GM18517 (cell line): Measurements from ENCODE around the gene AOAH.

ENCODE experiments used
- ATAC-seq: cut with Tn5 transposase; IDR thresholded peaks from one replicate; pipeline ENCODE4 v1.9.1; 2021; ENCODE audit warnings: mild to moderate bottlenecking, moderate library complexity; ENCODE audit not compliant: unreplicated experiment

AOAH gene, protein sequence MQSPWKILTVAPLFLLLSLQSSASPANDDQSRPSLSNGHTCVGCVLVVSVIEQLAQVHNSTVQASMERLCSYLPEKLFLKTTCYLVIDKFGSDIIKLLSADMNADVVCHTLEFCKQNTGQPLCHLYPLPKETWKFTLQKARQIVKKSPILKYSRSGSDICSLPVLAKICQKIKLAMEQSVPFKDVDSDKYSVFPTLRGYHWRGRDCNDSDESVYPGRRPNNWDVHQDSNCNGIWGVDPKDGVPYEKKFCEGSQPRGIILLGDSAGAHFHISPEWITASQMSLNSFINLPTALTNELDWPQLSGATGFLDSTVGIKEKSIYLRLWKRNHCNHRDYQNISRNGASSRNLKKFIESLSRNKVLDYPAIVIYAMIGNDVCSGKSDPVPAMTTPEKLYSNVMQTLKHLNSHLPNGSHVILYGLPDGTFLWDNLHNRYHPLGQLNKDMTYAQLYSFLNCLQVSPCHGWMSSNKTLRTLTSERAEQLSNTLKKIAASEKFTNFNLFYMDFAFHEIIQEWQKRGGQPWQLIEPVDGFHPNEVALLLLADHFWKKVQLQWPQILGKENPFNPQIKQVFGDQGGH

DNA sequence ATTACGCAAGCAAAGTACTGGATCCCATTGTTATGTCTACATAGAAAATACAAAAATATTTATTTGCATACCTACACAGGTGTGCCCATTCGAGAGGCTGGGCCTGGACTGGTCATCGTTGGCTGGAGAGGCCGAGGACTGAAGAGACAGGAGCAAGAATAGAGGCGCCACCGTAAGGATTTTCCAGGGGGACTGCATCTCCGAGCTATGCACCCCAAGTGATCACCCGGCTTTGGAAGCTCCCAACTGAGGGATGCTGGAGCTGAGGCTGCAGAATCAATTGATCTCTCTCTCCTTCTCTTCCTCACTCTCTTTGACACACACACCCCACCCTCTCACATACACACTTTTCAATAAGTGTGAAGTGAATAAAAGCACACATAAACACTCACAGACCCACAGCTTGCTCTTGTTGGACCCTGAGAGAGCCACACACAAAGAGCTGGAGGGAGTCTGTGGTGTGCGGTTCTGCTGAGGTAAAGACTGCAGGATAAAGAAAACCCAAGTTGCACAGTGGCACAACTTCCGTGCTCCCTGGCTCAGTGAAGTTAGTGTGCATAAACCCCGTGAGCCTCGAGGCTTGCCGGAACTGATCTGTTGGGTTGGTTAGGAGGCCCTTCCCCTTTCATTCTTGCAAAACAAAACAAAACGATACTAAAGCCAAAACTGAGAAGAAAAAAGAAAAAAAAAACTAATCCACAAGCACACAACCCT, at the start of gene AOAH:
AOAH (minus strand) TSS at position 544 of the 714 bp plus-strand sequence; CDS start at position 198, 346 bp downstream.
- ATAC-seq = peak; percentile 67

DNA sequence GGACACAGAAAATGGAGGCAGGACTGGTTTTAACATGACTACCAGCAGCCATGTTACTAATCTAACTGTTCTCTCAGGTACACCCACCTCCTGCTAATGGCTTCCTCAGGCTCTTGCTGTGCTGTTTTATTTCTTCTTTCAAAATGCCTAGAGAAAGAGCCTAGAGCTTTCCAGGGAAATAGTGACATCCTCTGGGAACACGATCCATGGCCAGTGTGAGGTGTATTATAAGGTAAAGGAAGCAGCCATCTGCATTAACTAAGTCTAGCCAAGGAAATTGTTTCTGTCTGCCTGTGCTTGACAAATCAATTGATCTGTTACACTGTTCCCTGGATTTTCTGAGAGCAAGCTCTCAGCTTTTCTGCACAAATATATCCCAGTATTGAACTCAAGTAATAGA, 42.2 kb upstream of the AOAH start:
- no peak for ATAC-seq

DNA sequence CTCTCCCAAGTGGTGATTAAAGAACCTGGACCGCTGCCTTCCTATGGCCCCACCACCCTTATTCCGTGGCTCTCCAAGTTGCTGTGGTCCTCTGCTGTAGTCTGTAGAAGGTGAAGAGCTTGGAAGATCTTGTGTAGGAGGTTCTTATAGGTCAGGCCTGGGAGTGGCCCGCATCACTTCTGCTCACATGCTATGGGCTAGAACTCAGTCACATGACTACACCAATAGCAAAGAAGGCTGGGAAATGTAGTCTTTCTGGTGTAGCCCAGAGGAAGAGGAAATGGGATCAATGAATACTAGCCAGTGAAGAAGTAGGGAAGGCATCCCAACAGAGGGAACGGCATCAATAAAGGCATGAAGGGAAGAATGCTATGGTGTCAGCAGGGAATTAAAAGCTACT, 41.3 kb upstream of the AOAH start:
- ATAC-seq = no peak

DNA sequence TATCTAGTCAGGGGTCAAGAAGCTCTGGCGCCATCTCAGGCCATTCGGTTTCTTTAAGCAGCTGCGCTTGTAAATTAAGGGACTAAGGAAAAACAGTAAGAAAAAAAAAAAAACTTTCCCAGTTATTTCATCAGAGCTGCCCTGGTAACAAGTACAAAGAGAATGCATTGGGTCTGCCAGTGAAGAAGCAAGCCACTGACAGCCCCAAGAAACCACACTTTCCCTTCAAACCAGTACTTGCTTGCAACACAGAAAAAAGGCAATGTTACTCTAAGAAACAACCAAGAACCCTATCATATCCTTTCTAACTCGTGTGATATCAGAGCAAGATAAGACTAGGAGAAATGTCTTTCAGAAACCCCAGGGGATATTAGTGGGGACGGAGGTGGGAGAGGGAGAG, 40.6 kb upstream of the AOAH start:
- no peak for ATAC-seq

DNA sequence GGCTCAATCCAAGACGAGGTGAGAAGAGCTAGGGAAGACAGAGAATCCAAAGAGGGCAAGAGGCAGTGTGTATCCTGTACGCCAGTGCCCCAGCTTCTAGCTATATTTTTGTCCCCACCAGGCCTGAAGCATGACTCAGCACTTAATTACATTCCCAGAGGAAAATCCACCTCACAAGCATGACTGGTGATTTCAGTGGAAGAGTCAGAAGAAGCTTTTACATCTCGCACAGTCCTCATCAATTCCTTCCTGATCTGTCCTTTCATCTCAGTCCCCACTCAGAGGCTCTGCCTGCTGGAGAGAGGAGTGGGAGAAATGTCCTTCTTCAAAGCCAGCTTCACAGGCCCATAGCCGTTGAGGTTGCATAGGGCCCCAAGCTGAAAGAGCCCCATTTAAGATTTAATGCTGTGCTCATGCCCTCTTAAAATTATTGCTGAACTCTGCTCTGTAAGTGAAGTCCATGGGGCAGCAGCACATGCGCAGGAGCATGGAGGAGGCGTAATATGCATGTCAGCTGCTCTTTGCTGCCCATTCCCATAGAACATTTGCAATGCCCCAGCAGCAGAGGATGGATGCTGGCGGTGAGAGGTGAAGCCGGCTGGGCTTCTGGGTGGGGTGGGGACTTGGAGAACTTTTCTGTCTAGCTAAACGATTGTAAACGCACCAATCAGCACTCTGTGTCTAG, 39.0 kb upstream of the AOAH start:
- ATAC-seq = no peak

DNA sequence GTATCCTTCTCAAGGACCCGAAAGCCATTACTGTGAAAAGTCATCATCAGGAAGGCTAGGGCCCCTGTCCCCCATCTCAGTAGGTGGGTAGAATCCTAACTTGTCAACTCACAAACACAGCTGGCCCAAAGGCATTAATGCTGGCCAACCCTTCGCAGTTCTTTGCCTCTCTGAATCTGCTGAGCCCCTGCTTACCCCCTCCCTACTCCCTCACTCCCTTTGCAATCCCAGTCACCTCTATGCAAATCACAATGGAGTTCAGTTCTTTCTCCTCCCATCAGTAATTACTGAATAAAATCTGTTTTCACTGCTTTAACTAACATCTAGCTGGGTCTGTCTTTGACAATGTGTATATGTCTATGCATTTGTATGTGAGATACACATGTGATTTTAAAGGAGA, 38.1 kb upstream of the AOAH start:
- no peak for ATAC-seq

DNA sequence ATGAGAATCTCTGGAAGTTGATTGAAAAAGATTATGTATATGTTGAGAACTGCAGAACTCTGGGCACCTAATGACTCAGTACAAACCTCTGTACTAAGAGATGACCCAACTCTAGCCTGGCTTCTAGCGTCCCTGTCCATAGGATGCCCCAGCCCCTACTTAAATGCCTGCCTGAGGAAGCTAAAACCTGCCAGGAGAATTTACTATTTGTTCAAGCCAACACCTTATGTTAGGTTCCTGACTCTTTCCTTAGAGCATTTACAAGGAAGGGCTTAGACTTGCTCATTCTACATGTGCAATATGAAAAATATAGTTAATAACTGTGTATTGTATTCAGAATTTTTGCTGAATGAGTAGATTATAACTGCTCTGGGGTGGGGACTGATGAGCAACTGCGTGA, 37.5 kb upstream of the AOAH start:
- ATAC-seq = no peak

DNA sequence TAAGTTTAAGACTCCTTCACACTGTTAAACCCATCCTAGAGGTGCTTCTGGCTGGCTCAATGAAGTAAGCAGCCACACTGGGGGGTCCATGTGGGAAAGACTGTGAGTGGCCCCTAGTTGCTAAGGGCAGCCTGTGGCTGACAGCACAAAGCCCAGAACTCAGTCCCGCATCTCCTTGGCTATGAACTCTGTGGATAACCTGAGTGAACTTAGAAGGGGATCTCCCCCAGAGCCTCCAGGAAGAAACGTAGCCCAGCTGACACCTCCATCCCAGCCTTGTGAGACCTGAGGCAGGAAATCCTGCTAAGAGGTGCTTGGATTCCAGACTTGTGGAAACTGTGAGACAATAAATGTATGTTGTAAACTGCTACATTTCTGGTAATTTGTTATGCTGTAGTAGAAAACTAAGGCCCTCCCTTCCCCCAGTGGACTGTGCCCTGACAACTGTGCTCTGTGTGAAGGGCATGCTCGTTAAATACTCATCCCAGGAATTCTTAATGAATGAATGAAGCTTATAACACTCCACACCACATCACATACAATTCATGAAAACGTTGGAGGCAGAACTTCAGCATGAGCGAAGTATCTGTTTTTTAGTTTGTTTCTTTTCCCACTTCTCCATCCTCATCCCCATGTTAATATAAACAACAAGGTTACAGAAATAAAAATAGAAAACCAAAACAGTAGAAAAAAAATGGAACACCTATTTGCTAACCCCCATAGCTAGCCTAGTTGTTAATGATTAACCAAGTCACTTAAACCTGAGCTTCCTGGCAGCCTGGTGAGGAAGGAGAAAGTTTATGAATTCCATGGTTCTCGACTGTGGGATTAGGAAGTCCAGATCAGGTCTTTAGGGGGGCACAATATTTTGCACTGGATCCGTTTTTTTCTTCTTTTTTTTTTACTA, 36.8 kb upstream of the AOAH start:
- no peak for ATAC-seq

DNA sequence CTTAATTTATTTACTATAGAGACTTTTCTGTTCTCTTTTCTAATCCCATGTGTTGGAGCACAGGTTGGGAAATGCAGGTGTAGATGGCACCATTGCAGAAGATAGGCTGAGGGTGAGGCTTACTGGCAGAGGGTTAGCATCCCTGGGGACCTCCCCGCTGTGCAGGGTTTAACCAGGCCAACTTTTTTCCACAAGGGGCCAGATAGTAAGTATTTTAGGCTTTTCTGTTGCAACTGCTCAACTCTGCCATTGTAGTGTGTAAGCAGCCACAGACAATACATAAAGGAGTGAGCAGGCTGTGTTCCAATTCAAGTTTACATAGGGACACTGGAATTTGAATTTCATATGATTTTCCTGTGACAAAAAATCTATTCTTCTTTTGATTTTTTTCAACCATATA, 34.6 kb upstream of the AOAH start:
- ATAC-seq = no peak

DNA sequence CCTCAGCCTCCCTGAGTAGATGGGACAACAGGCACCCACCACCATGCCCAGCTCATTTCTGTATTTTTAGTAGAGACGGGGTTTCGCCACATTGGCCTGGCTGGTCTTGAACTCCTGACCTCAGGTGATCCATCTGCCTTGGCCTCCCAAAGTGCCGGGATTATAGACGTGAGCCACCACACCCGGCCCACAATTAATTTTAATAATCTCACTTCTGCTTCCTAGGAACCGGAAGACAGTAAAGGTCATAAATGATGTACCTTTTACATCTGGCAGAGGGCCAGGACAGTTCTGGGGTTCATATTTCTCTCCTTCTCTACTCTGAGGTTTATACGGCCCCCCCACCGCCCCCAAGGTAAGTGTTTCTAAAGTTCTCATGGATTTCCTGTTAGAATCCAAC, 31.2 kb upstream of the AOAH start:
- ATAC-seq = no peak

DNA sequence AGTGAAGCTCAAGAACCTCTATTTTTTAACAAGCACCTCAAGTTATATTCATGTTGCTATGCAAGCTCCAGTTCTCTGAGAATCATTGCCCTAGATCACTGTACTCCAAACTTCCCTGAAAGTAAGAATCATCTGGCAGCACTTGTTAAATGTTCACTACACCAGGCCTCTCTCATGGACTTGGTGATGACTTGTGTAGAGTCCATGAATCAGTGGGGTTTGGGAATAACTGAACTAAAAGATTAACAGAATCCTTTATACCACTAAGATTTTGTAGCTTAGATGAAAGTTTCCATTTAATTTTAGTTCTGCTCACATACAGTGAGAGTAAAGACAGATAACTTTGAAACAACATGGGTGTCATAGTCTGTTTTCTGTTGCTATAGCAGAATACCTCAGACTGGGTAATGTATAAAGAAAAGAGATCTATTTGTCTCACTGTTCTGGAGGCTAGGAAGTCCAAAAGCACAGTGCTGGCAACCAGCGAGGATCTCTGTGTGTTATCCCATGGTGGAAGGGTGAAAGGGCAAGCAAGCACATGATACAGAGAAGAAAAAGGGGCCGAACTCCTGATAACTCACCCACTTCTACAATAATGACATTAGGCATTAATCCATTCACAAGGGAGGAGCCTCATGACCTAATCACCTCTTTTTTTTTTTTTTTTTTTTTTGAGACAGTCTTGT, 27.9 kb upstream of the AOAH start:
- ATAC-seq = no peak

DNA sequence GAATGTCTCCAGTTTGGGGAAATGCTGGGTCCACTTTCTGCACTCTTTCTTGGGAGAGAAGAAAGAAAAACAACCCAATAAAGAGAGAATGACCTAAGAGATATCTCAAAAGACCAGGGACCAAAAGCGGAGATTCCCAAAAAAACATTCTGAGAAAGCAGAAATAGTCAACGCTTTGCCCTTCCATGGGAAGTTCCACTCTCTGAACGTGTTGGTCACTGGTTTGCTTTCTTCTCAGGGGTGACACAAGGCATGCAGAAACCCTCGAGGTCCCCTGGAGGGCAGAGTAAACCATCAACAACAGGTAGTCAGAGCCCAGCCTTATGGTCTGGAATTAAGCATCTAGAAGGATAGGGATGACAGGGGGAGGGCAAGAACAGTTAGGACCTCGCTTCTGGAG, 26.2 kb upstream of the AOAH start:
- no peak for ATAC-seq

DNA sequence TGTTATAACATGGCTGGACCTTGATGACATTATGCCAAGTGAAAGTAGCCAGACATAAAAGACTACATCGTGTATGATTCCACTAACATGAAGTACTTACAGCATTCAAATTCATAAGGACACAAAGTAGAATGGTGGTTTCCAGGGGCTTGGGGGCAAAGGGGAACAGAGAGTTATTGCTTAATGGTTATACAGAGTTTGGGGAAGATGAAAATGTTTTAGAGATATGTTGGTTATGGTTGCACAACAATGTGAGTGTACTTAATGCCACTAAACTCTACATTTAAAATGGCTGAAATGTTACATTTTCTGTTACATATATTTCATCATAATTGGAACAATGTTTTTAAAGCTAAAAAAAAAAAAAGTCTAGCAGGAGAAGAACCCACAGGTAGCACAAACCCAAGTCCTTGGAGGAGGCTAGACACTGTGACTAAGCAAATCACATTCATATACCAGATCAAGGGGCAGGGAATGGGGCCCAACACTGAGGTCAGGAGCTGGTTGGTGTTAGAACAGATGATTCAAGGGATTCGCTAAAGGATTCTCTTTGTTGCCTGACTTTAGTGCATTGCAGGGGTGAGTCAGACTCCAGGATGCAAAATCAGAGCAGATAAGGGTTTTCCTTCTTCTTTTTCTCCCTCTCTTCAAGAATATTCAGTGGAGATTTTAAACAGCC, 25.1 kb upstream of the AOAH start:
- ATAC-seq = no peak

DNA sequence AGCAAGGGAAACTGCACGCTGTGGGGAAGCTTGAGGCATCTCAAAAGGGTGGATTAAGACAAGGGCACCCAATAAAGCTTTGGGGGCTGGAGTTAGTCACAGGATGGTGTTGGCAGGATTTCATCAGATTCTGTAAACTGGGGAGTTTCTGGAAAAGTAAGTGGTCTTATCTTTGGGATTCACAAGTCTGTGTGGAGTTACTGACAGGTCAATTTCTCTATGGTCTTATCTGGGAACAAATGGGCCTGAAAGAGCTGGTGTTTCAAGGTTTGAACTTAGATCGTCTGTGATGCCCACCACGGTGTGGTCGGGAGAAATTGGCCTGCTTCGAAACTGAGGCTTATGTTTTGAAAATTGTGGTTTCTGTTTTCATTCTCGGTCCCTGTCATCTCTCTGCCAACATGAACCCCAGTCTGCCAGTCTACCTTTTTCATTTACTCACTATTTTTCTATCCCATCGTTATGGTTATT, 23.8 kb upstream of the AOAH start:
- ATAC-seq = peak; percentile 77

DNA sequence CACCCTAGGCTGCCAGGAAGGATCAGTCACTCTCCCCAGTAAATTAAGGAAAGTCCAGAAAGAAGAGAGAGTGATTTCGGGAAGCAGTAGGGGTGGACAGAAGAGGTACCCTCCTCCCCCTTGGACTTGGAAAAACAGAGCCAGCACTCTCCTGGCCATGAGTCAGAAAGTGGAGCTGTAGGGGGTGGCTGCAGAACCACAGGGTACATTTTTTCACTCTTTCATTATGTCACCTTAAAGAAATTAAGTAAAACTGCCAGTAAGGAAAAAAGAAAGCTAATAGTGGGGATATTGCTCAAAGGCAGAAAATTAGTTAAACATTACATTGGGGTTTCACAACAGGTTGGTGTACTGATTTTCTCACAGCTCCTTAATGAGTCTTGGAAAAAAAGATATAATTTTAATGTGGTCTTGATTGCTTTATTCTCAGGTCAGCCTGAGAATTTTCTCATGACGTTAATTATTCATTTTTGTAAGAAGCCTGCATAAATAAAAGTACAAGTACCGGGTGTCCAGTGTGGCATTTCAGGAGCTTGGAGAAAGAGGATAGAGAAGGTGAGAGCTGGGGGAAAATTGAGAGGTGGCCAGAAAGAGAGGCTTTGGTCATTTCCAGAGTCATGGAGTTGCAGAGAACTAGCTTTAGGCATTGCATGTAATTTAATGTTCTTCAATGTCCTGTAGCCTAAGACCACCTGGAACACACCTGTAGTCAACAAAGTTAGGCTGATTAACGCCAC, 23.2 kb upstream of the AOAH start:
- no peak for ATAC-seq

DNA sequence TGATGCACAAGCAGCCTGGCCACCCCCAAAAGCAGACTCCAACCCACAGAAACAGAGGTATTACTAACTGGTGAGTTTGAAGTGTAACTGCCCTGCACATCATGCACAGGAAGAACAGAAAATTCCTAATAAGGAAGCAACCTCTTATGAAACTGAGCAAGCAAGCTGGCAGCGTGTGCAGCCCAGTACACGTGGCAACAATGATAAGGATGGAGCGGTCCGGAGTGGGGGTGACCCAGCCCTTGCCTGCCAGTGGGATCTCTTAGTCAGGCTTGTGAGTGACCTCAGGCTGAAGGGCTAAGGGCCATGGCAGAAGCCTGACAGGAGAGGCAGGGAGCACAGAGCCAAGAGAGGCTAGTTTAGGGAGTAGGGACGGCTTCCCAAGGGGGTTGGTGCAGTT, 22.1 kb upstream of the AOAH start:
- ATAC-seq = no peak

DNA sequence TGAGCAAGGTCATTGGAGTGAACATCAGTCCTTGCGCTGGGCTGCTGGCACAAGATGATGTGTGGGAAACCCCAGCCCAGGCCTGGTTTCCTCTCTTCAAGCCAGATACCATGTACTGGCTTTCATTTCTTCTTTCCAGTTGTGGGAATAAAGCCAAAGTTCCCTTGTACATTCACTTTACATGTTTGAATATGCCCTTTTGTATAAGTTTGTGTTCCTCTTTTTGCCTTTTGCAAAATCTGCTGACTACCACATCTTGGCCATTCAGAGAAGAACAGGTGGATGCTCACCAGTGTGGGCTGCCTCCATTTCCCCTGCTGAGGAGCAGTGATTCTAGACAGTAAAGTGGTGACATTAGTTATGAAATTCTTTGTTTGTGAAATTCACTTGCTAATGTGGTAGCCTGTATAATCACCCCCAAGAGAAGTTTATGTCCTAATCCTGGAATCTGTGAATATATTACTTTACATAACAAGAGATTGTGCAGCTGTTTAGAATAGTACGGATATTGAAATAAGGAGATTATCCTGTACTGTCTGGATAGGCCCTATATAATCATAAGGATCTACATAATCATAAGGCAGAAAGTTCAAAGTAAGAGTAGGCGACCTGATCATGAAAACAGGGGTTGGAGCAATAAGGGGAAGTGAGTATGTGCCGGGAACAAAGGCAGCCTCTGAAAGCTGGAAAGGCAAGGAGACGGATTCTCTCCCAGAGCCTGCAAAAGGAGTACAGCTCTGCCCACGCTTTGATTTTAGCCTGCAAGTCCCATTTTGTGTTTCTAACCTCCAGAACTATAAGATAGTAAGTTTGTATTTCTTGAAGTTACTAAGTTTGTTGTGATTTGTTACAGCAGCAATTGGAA, 18.8 kb upstream of the AOAH start:
- no peak for ATAC-seq

DNA sequence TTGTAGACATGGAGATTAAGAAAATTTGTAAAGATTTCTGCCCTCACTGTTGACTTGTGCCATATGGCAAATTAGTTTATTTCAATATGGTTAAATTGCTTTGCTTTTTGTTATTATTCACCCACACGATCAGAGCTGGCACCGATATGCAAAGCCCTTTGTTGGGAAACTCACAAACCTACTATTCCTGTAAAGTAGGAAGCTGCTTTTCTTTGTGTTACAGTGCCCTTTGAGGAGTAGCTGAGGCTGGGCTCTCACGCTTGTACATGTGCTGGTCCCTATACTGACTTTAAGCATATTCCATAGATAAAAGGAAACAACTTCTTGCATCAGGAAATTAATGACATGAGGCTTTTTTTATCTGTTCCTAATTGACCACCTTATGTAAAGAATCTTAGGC, 17.6 kb upstream of the AOAH start:
- ATAC-seq = no peak
